Measurements from ENCODE around the gene BNC2. TPM values are rescaled to one million over a fixed set of nuclear protein-coding genes. Genes with fewer than 3 reads are reported as not detected.

BNC2 gene
- polyA plus RNA-seq, 1 donor = 8.9 TPM

- no peak overlapping the region for H3K4me3 ChIP-seq (ENCODE audit: low read length)
- no peaks in the 10 kb centered on the region for H3K9me3 ChIP-seq (ENCODE audit: control insufficient read depth, low read depth, low read length)
- 78% methylated on average over 2 of the region's 2 CpGs for WGBS (ENCODE audit: insufficient coverage, low lambda C conversion rate)
- no peak overlapping the region for H3K27ac ChIP-seq (ENCODE audit: low read length)
- H3K4me1 ChIP-seq (ENCODE audit: control insufficient read depth, insufficient read depth, low read length) = no peaks in the 10 kb centered on the region
- no peaks in the 10 kb centered on the region for H3K27me3 ChIP-seq (ENCODE audit: control insufficient read depth, insufficient read depth, low read length)
- H3K36me3 ChIP-seq (ENCODE audit: control insufficient read depth, insufficient read depth, low read length) = no peaks in the 10 kb centered on the region
- no peak for DNase-seq
Observed at GRCh38 chr9:16763946-16764345, 106.5 kb downstream of the BNC2 start.

- DNase-seq = peak; percentile 56 to 79
Observed at GRCh38 chr9:16755467-16756160, 114.9 kb downstream of the BNC2 start.

GRCh38 chr9:16754662-16755061, 115.8 kb downstream of the BNC2 start:
- Histone ChIP-seq H3K9me3 (ENCODE audit: control insufficient read depth, low read depth, low read length) (no peaks in the 10 kb centered on the region), H3K36me3 (ENCODE audit: control insufficient read depth, insufficient read depth, low read length) (no peaks in the 10 kb centered on the region), H3K27ac (ENCODE audit: low read length) (peak overlapping the region; percentile 78), H3K4me1 (ENCODE audit: control insufficient read depth, insufficient read depth, low read length) (peaks cover 34% of the 10 kb centered on the region), H3K4me3 (ENCODE audit: low read length) (no peak overlapping the region), H3K27me3 (ENCODE audit: control insufficient read depth, insufficient read depth, low read length) (no peaks in the 10 kb centered on the region)
- DNase-seq = no peak
- WGBS (ENCODE audit: insufficient coverage, low lambda C conversion rate) = no CpG with 5 or more reads among the region's 4 CpGs

More at GRCh38 chr9:16755467-16756160, 114.9 kb downstream of the BNC2 start:
- Histone ChIP-seq H3K4me1 (ENCODE audit: control insufficient read depth, insufficient read depth, low read length) (peaks cover 34% of the 10 kb centered on the region), H3K9me3 (ENCODE audit: control insufficient read depth, low read depth, low read length) (no peaks in the 10 kb centered on the region), H3K27me3 (ENCODE audit: control insufficient read depth, insufficient read depth, low read length) (no peaks in the 10 kb centered on the region), H3K36me3 (ENCODE audit: control insufficient read depth, insufficient read depth, low read length) (no peaks in the 10 kb centered on the region), H3K27ac (ENCODE audit: low read length) (peak overlapping the region; percentile 78), H3K4me3 (ENCODE audit: low read length) (no peak overlapping the region)
- WGBS (ENCODE audit: insufficient coverage, low lambda C conversion rate) = no CpG with 5 or more reads among the region's 8 CpGs

GRCh38 chr9:16753256-16753655, 117.2 kb downstream of the BNC2 start:
- no peaks in the 10 kb centered on the region for H3K36me3 ChIP-seq (ENCODE audit: control insufficient read depth, insufficient read depth, low read length)
- H3K27me3 ChIP-seq (ENCODE audit: control insufficient read depth, insufficient read depth, low read length) = no peaks in the 10 kb centered on the region
- no peak overlapping the region for H3K4me3 ChIP-seq (ENCODE audit: low read length)
- no peak for DNase-seq
- H3K9me3 ChIP-seq (ENCODE audit: control insufficient read depth, low read depth, low read length) = no peaks in the 10 kb centered on the region
- WGBS (ENCODE audit: insufficient coverage, low lambda C conversion rate) = 83% methylated on average over 2 of the region's 2 CpGs
- peak overlapping the region; percentile 78 for H3K27ac ChIP-seq (ENCODE audit: low read length)
- H3K4me1 ChIP-seq (ENCODE audit: control insufficient read depth, insufficient read depth, low read length) = peaks cover 34% of the 10 kb centered on the region

GRCh38 chr9:16752601-16753000, 117.9 kb downstream of the BNC2 start:
- Histone ChIP-seq H3K4me3 (ENCODE audit: low read length) (no peak overlapping the region), H3K9me3 (ENCODE audit: control insufficient read depth, low read depth, low read length) (no peaks in the 10 kb centered on the region), H3K4me1 (ENCODE audit: control insufficient read depth, insufficient read depth, low read length) (peaks cover 34% of the 10 kb centered on the region), H3K36me3 (ENCODE audit: control insufficient read depth, insufficient read depth, low read length) (no peaks in the 10 kb centered on the region), H3K27ac (ENCODE audit: low read length) (no peak overlapping the region), H3K27me3 (ENCODE audit: control insufficient read depth, insufficient read depth, low read length) (no peaks in the 10 kb centered on the region)
- WGBS (ENCODE audit: insufficient coverage, low lambda C conversion rate) = 100% methylated on average over 2 of the region's 2 CpGs
- no peak for DNase-seq

GRCh38 chr9:16750553-16750952, 119.9 kb downstream of the BNC2 start:
- WGBS (ENCODE audit: insufficient coverage, low lambda C conversion rate) = 100% methylated on average over 3 of the region's 4 CpGs
- Histone ChIP-seq H3K36me3 (ENCODE audit: control insufficient read depth, insufficient read depth, low read length) (no peaks in the 10 kb centered on the region), H3K4me1 (ENCODE audit: control insufficient read depth, insufficient read depth, low read length) (peaks cover 23% of the 10 kb centered on the region), H3K27ac (ENCODE audit: low read length) (no peak overlapping the region), H3K4me3 (ENCODE audit: low read length) (no peak overlapping the region), H3K27me3 (ENCODE audit: control insufficient read depth, insufficient read depth, low read length) (no peaks in the 10 kb centered on the region), H3K9me3 (ENCODE audit: control insufficient read depth, low read depth, low read length) (no peaks in the 10 kb centered on the region)
- no peak for DNase-seq

DNA sequence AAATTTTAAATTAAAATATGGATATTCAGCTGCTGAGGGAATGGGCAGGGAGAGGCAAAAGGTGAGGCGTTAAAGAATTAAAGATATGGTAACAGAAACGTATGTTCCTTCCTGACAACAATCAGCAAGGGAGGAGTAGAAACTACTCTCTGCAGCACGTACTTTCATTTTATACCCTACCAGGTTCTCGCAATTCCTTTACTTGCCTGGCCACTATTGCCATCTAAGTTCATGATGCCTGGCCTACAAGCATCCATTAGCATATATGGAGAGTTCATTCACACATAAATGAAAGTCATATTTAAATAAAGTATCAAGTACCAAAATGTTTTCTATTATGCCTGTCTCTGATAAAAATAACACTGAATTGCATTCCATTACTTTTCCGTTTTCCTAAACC, 125.1 kb downstream of the BNC2 start:
- WGBS (ENCODE audit: insufficient coverage, low lambda C conversion rate) = 58% methylated on average over 4 of the region's 5 CpGs
- no peaks in the 10 kb centered on the region for H3K4me1 ChIP-seq (ENCODE audit: control insufficient read depth, insufficient read depth, low read length)
- H3K4me3 ChIP-seq (ENCODE audit: low read length) = no peak overlapping the region
- H3K36me3 ChIP-seq (ENCODE audit: control insufficient read depth, insufficient read depth, low read length) = no peaks in the 10 kb centered on the region
- H3K27me3 ChIP-seq (ENCODE audit: control insufficient read depth, insufficient read depth, low read length) = no peaks in the 10 kb centered on the region
- H3K9me3 ChIP-seq (ENCODE audit: control insufficient read depth, low read depth, low read length) = no peaks in the 10 kb centered on the region
- no peak overlapping the region for H3K27ac ChIP-seq (ENCODE audit: low read length)
- no peak for DNase-seq

- H3K4me1 ChIP-seq (ENCODE audit: control insufficient read depth, insufficient read depth, low read length) = no peaks in the 10 kb centered on the region
- H3K27ac ChIP-seq (ENCODE audit: low read length) = no peak overlapping the region
- no peaks in the 10 kb centered on the region for H3K9me3 ChIP-seq (ENCODE audit: control insufficient read depth, low read depth, low read length)
- no peak overlapping the region for H3K4me3 ChIP-seq (ENCODE audit: low read length)
- H3K36me3 ChIP-seq (ENCODE audit: control insufficient read depth, insufficient read depth, low read length) = no peaks in the 10 kb centered on the region
- H3K27me3 ChIP-seq (ENCODE audit: control insufficient read depth, insufficient read depth, low read length) = no peaks in the 10 kb centered on the region
- no peak for DNase-seq
- no CpG with 5 or more reads among the region's 2 CpGs for WGBS (ENCODE audit: insufficient coverage, low lambda C conversion rate)
Observed at GRCh38 chr9:16744394-16744793, 126.1 kb downstream of the BNC2 start.

DNA sequence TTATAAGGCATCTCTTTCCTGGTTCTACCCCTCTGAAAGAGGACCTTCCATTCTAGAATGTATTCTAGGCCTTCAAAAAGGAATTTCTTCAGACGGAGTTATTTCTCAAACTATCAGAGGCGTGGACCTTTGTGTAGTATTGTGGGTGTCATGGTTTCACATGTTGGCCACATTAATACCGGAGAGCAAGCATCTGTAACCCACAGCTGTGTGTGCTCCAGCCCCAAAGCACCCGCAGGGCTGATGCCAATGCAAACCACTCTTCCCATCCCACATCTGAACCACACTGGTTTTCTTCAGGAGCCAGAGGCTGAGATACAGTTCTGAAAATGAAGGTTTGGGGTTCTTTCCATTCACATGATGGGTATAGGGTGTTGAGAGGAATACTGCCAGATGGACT, 127.1 kb downstream of the BNC2 start:
- no peaks in the 10 kb centered on the region for H3K9me3 ChIP-seq (ENCODE audit: control insufficient read depth, low read depth, low read length)
- no peak overlapping the region for H3K4me3 ChIP-seq (ENCODE audit: low read length)
- no peaks in the 10 kb centered on the region for H3K4me1 ChIP-seq (ENCODE audit: control insufficient read depth, insufficient read depth, low read length)
- H3K36me3 ChIP-seq (ENCODE audit: control insufficient read depth, insufficient read depth, low read length) = no peaks in the 10 kb centered on the region
- H3K27ac ChIP-seq (ENCODE audit: low read length) = no peak overlapping the region
- no peaks in the 10 kb centered on the region for H3K27me3 ChIP-seq (ENCODE audit: control insufficient read depth, insufficient read depth, low read length)
- WGBS (ENCODE audit: insufficient coverage, low lambda C conversion rate) = no CpG with 5 or more reads among the region's 4 CpGs
- DNase-seq = no peak

DNA sequence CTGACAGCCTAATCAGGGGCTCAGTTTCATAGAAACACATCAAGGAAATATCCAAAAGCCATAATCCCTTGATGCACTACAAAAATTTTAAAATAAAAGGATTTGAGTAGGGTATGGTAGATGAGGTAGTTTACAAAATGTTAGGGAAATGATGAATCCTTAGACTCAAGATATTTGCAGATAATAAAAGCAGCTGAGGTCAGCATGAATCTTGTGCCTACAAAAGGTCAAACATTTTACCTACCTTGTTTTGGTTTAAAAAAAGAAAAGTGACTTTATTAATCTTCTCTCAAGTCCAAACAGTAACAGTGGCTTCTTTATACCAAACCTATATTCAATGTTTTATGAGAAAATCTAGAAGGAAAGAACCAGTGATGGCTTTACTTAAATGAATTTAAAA, 135.5 kb downstream of the BNC2 start:
- Histone ChIP-seq H3K9me3 (ENCODE audit: control insufficient read depth, low read depth, low read length) (no peaks in the 10 kb centered on the region), H3K27ac (ENCODE audit: low read length) (no peak overlapping the region), H3K27me3 (ENCODE audit: control insufficient read depth, insufficient read depth, low read length) (no peaks in the 10 kb centered on the region), H3K4me1 (ENCODE audit: control insufficient read depth, insufficient read depth, low read length) (no peaks in the 10 kb centered on the region), H3K36me3 (ENCODE audit: control insufficient read depth, insufficient read depth, low read length) (no peaks in the 10 kb centered on the region), H3K4me3 (ENCODE audit: low read length) (no peak overlapping the region)
- DNase-seq = no peak

GRCh38 chr9:16732546-16732945, 137.9 kb downstream of the BNC2 start:
- H3K27me3 ChIP-seq (ENCODE audit: control insufficient read depth, insufficient read depth, low read length) = no peaks in the 10 kb centered on the region
- no peak overlapping the region for H3K4me3 ChIP-seq (ENCODE audit: low read length)
- no peak for DNase-seq
- 100% methylated on average over 1 of the region's 5 CpGs for WGBS (ENCODE audit: insufficient coverage, low lambda C conversion rate)
- H3K27ac ChIP-seq (ENCODE audit: low read length) = no peak overlapping the region
- no peaks in the 10 kb centered on the region for H3K9me3 ChIP-seq (ENCODE audit: control insufficient read depth, low read depth, low read length)
- no peaks in the 10 kb centered on the region for H3K36me3 ChIP-seq (ENCODE audit: control insufficient read depth, insufficient read depth, low read length)
- no peaks in the 10 kb centered on the region for H3K4me1 ChIP-seq (ENCODE audit: control insufficient read depth, insufficient read depth, low read length)
